Measurements from ENCODE around the gene WASL. TPM values are rescaled to one million over a fixed set of nuclear protein-coding genes. Genes with fewer than 3 reads are reported as not detected.

The WASL gene
- total RNA-seq, 3 donors from 2014 or later (not counting 1 experiment from before 2014, with no cell fraction given) = 9.6 to 12.1 (median 10.6) TPM

GRCh38 chr7:123789817-123790216 lies 41.0 kb upstream of the WASL start:
- Histone ChIP-seq H3K27me3 (ENCODE audit: control insufficient read depth, insufficient read depth, low read length) (no peaks in the 10 kb centered on the region), H3K27ac (ENCODE audit: low read length) (no peak overlapping the region), H3K4me1 (ENCODE audit: control insufficient read depth, insufficient read depth, low read length) (no peaks in the 10 kb centered on the region), H3K9me3 (ENCODE audit: control insufficient read depth, insufficient read depth, low read length) (no peaks in the 10 kb centered on the region), H3K4me3 (ENCODE audit: low read length) (no peak overlapping the region), H3K36me3 (ENCODE audit: control insufficient read depth, insufficient read depth, low read length) (no peaks in the 10 kb centered on the region)
- Mint-ChIP-seq H3K9me3 (no peaks in the 10 kb centered on the region), H3K27me3 (ENCODE audit: low read depth in 2 of 2) (peaks cover 4 to 12% of the 10 kb centered on the region in 2 donors), H3K36me3 (no peaks in the 10 kb centered on the region), H3K4me1 (no peaks in the 10 kb centered on the region), H3K27ac (no peak overlapping the region), H3K4me3 (no peak overlapping the region)
- intact Hi-C loops (cut with micrococcal nuclease) = no loop called here
- no peak for ATAC-seq
- WGBS (ENCODE audit: insufficient coverage) = 91% methylated on average over 2 of the region's 3 CpGs
- no peak for DNase-seq
- TF ChIP-seq CTCF (IDR thresholded peaks at IDR 0.05) = no peak

GRCh38 chr7:123789206-123789784 lies 40.5 kb upstream of the WASL start:
- Histone ChIP-seq H3K27ac (ENCODE audit: low read length) (no peak overlapping the region), H3K4me1 (ENCODE audit: control insufficient read depth, insufficient read depth, low read length) (no peaks in the 10 kb centered on the region), H3K4me3 (ENCODE audit: low read length) (no peak overlapping the region), H3K9me3 (ENCODE audit: control insufficient read depth, insufficient read depth, low read length) (no peaks in the 10 kb centered on the region), H3K27me3 (ENCODE audit: control insufficient read depth, insufficient read depth, low read length) (no peaks in the 10 kb centered on the region), H3K36me3 (ENCODE audit: control insufficient read depth, insufficient read depth, low read length) (no peaks in the 10 kb centered on the region)
- H3K4me3 Mint-ChIP-seq = no peak overlapping the region
- no peaks in the 10 kb centered on the region for H3K36me3 Mint-ChIP-seq
- ATAC-seq = no peak
- WGBS (ENCODE audit: insufficient coverage) = 99% methylated on average over 3 of the region's 4 CpGs
- peaks cover 4 to 12% of the 10 kb centered on the region in 2 donors for H3K27me3 Mint-ChIP-seq (ENCODE audit: low read depth in 2 of 2)
- no peak for DNase-seq
- H3K4me1 Mint-ChIP-seq = no peaks in the 10 kb centered on the region
- H3K27ac Mint-ChIP-seq = no peak overlapping the region
- intact Hi-C loops (cut with micrococcal nuclease) = no loop called here
- H3K9me3 Mint-ChIP-seq = no peaks in the 10 kb centered on the region
- no peak for TF ChIP-seq CTCF (IDR thresholded peaks at IDR 0.05)

GRCh38 chr7:123788584-123788983 lies 39.8 kb upstream of the WASL start:
- no peak overlapping the region for H3K4me3 ChIP-seq (ENCODE audit: low read length)
- Mint-ChIP-seq H3K9me3 (no peaks in the 10 kb centered on the region), H3K4me3 (no peak overlapping the region), H3K36me3 (no peaks in the 10 kb centered on the region), H3K27ac (no peak overlapping the region), H3K4me1 (no peaks in the 10 kb centered on the region), H3K27me3 (ENCODE audit: low read depth in 2 of 2) (peaks cover 3 to 8% of the 10 kb centered on the region in 2 donors)
- DNase-seq = no peak
- WGBS (ENCODE audit: insufficient coverage) = 91% methylated on average over 1 of the region's 2 CpGs
- no peaks in the 10 kb centered on the region for H3K36me3 ChIP-seq (ENCODE audit: control insufficient read depth, insufficient read depth, low read length)
- no peaks in the 10 kb centered on the region for H3K27me3 ChIP-seq (ENCODE audit: control insufficient read depth, insufficient read depth, low read length)
- TF ChIP-seq CTCF (IDR thresholded peaks at IDR 0.05) = no peak
- no peaks in the 10 kb centered on the region for H3K4me1 ChIP-seq (ENCODE audit: control insufficient read depth, insufficient read depth, low read length)
- no peaks in the 10 kb centered on the region for H3K9me3 ChIP-seq (ENCODE audit: control insufficient read depth, insufficient read depth, low read length)
- no peak for ATAC-seq
- H3K27ac ChIP-seq (ENCODE audit: low read length) = no peak overlapping the region
- intact Hi-C loops (cut with micrococcal nuclease) = no loop called here

All from natural killer cell (primary cell).